Neural cell (in vitro differentiated cells): Measurements from ENCODE around the gene CPT2. TPM values are rescaled to one million over a fixed set of nuclear protein-coding genes. Genes with fewer than 3 reads are reported as not detected.

Experiments used
- H2AFZ ChIP-seq: fragments of 200-600, 300-800 bp; sonication (generic), shearing (Covaris generic); 2 replicates; pipeline ENCODE4 v1.6.0; 2014; ENCODE audit warnings: low read depth, mild to moderate bottlenecking, antibody characterized with exemption, low read length, moderate library complexity
- H3F3A ChIP-seq: fragments of 200-600 bp; shearing (Covaris generic); 2 replicates; pipeline ENCODE4 v1.6.1; 2016; ENCODE audit warnings: mild to moderate bottlenecking, moderate library complexity, mixed read lengths, antibody characterized with exemption, low read length; ENCODE audit not compliant: insufficient read depth, poor library complexity, severe bottlenecking
- H3K27ac ChIP-seq: fragments of 200-600, 300-800 bp; sonication (generic), shearing (Covaris generic); 2 replicates; pipeline ENCODE4 v1.5.1; 2014; ENCODE audit warnings: mild to moderate bottlenecking, low read length, moderate library complexity
- H3K27me3 ChIP-seq: fragments of 300-800, 200-600 bp; sonication (generic), shearing (Covaris generic); 2 replicates; pipeline ENCODE4 v1.6.0; 2014; ENCODE audit warnings: mild to moderate bottlenecking, low read depth, low read length, moderate library complexity; ENCODE audit not compliant: insufficient read depth
- H3K36me3 ChIP-seq: fragments of 300-800, 200-600 bp; sonication (generic), shearing (Covaris generic); 2 replicates; pipeline ENCODE4 v1.5.1; 2014; ENCODE audit warnings: mild to moderate bottlenecking, antibody characterized with exemption, low read length, moderate library complexity; ENCODE audit not compliant: insufficient read depth
- H3K4me2 ChIP-seq: fragments of 300-800, 200-600 bp; sonication (generic), shearing (Covaris generic); 2 replicates; pipeline ENCODE4 v1.6.0; 2014; ENCODE audit warnings: mild to moderate bottlenecking, low read length
- H3K4me3 ChIP-seq: fragments of 300-800, 200-600 bp; sonication (generic), shearing (Covaris generic); 2 replicates; pipeline ENCODE4 v1.5.1; 2014; ENCODE audit warnings: mild to moderate bottlenecking, low read length, moderate library complexity
- H3K79me2 ChIP-seq: fragments of 200-600 bp; shearing (Covaris generic); replicated peaks from 2 replicates; pipeline ENCODE4 v1.6.0; 2014; ENCODE audit warnings: mild to moderate bottlenecking, low read length, moderate library complexity; ENCODE audit not compliant: insufficient read depth
- H3K9ac ChIP-seq: fragments of 300-800, 200-600 bp; sonication (generic), shearing (Covaris generic); 2 replicates; pipeline ENCODE4 v1.6.1; 2016; ENCODE audit warnings: mild to moderate bottlenecking, low read length, mixed read lengths
- H3K9me2 ChIP-seq: fragments of 200-600 bp; shearing (Covaris generic); 2 replicates; pipeline ENCODE4 v1.6.1; 2016; ENCODE audit warnings: mild to moderate bottlenecking, low read length, mixed read lengths; ENCODE audit not compliant: insufficient read depth
- H3K9me3 ChIP-seq: fragments of 200-600, 300-800 bp; sonication (generic), shearing (Covaris generic); 2 replicates; pipeline ENCODE4 v1.6.1; 2016; ENCODE audit warnings: mild to moderate bottlenecking, mixed run types, low read length, moderate library complexity, mixed read lengths
- H4K20me1 ChIP-seq: fragments of 200-600 bp; shearing (Covaris generic); 2 replicates; pipeline ENCODE4 v1.6.1; 2016; ENCODE audit warnings: mild to moderate bottlenecking, mixed run types; ENCODE audit not compliant: insufficient read depth
- CTCF ChIP-seq: fragments of 450-650 bp; IDR thresholded peaks from 2 replicates; pipeline ENCODE4 v1.5.1; 2014; ENCODE audit warnings: antibody characterized with exemption, mild to moderate bottlenecking, moderate library complexity; ENCODE audit not compliant: poor library complexity, severe bottlenecking
- EP300 ChIP-seq: fragments of 450-650 bp; conservative IDR thresholded peaks from 2 replicates; pipeline ENCODE4 v1.6.1; 2014; ENCODE audit warnings: antibody characterized with exemption, mild to moderate bottlenecking, moderate library complexity; ENCODE audit not compliant: poor library complexity, severe bottlenecking
- EZH2 ChIP-seq: fragments of 200-600, 300-800 bp; shearing (Covaris generic), sonication (generic); IDR thresholded peaks from 2 replicates; pipeline ENCODE4 v1.6.1; 2014; ENCODE audit warnings: antibody characterized with exemption, low read length, borderline replicate concordance, mild to moderate bottlenecking; ENCODE audit not compliant: insufficient read depth, poor library complexity, severe bottlenecking
- MXI1 ChIP-seq: fragments of 450-650 bp; conservative IDR thresholded peaks from 2 replicates; pipeline ENCODE4 v1.6.1; 2014; ENCODE audit warnings: antibody characterized with exemption, mild to moderate bottlenecking; ENCODE audit not compliant: poor library complexity, severe bottlenecking
- POLR2AphosphoS5 ChIP-seq: IDR thresholded peaks from 2 replicates; pipeline ENCODE4 v1.6.1; 2012
- RAD21 ChIP-seq: fragments of 450-650 bp; conservative IDR thresholded peaks from 2 replicates; pipeline ENCODE4 v1.6.1; 2014; ENCODE audit warnings: antibody characterized with exemption, mild to moderate bottlenecking, moderate library complexity
- REST ChIP-seq: IDR thresholded peaks from 2 replicates; pipeline ENCODE4 v1.6.1; 2012; ENCODE audit warnings: borderline replicate concordance
- SMC3 ChIP-seq: fragments of 450-650 bp; conservative IDR thresholded peaks from 2 replicates; pipeline ENCODE4 v1.6.1; 2014; ENCODE audit warnings: antibody characterized with exemption, mild to moderate bottlenecking, moderate library complexity; ENCODE audit not compliant: poor library complexity
- TAF1 ChIP-seq: IDR thresholded peaks from 2 replicates; pipeline ENCODE4 v1.6.1; 2012; ENCODE audit warnings: low read depth
- polyA plus RNA-seq: library from polyadenylated mRNA; depleted of rRNA; stranded (reverse); fragments of >200 nt; gene quantifications from 2 replicates; pipeline ENCODE4 v1.2.3, GENCODE V29; 2014

Gene CPT2
- polyA plus RNA-seq, 1 donor from 2014 or later: 5.3 TPM

DNA sequence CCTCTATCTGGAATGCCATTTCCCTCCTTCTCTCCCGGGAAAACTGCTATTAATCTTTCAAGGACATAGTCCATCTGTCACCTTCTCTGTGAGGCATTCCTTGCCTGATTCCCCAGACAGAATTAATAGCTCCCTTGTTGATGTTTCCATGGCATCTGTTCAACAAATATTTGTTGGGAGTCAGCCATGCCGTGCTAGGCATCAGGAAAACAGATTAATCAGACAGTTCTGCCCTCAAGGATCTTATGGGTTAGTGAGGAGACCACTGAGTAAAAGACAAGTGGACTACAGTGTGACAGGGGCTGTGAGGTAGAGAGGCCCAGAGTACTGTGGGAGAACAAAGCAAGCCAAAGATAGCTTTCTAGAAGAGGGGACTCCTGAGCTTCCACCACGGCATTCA is 53.1 kb downstream of the CPT2 start:
- no peaks in the 10 kb centered on the region for H3F3A ChIP-seq
- no peaks in the 10 kb centered on the region for H3K79me2 ChIP-seq
- H3K27ac ChIP-seq: no peak overlapping the region

GRCh38 chr1:53250325-53250724 is 53.7 kb downstream of the CPT2 start:
- H3K9me2 ChIP-seq: no peaks in the 10 kb centered on the region
- H3K9ac ChIP-seq: no peak overlapping the region
- no peaks in the 10 kb centered on the region for H3F3A ChIP-seq
- H2AFZ ChIP-seq: no peak overlapping the region
- H3K9me3 ChIP-seq: no peaks in the 10 kb centered on the region
- H3K4me3 ChIP-seq: no peak overlapping the region
- H3K36me3 ChIP-seq: peaks cover 3% of the 10 kb centered on the region
- no peak overlapping the region for H3K27ac ChIP-seq
- H4K20me1 ChIP-seq: no peaks in the 10 kb centered on the region
- H3K79me2 ChIP-seq: no peaks in the 10 kb centered on the region
- no peaks in the 10 kb centered on the region for H3K27me3 ChIP-seq
- H3K4me2 ChIP-seq: no peak overlapping the region
- TF ChIP-seq MXI1 (no peak), CTCF (no peak), TAF1 (no peak), POLR2AphosphoS5 (no peak), REST (no peak), RAD21 (no peak), EZH2 (no peak)

More for the DNA sequence above, 53.1 kb downstream of the CPT2 start:
- no peaks in the 10 kb centered on the region for H3K27me3 ChIP-seq
- no peak overlapping the region for H3K9ac ChIP-seq
- no peak overlapping the region for H3K4me2 ChIP-seq
- no peaks in the 10 kb centered on the region for H3K9me3 ChIP-seq
- no peak overlapping the region for H2AFZ ChIP-seq
- no peaks in the 10 kb centered on the region for H3K9me2 ChIP-seq
- no peak overlapping the region for H3K4me3 ChIP-seq
- TF ChIP-seq MXI1 (no peak), POLR2AphosphoS5 (no peak), EP300 (no peak), CTCF (no peak), SMC3 (no peak), TAF1 (no peak), REST (no peak), EZH2 (no peak)
- H3K36me3 ChIP-seq: peaks cover 3% of the 10 kb centered on the region
- no peaks in the 10 kb centered on the region for H4K20me1 ChIP-seq
